Activated CD8-positive, alpha-beta memory T cell treated with anti-CD3 and anti-CD28 coated beads, Interleukin-2, amount 50 U/mL, for 1 hour (primary cell): Measurements from ENCODE around the gene SLC2A11.
"Not testable (repeated sequence)": the region's sequence is repeated elsewhere in the genome, so short reads cannot be mapped to it uniquely, and the experiment has no call there.

Source experiments
- DNase-seq: peaks from one replicate; pipeline ENCODE4 v3.0.0-alpha.2; 2020; ENCODE audit errors: extremely low read depth

The SLC2A11 gene

DNA sequence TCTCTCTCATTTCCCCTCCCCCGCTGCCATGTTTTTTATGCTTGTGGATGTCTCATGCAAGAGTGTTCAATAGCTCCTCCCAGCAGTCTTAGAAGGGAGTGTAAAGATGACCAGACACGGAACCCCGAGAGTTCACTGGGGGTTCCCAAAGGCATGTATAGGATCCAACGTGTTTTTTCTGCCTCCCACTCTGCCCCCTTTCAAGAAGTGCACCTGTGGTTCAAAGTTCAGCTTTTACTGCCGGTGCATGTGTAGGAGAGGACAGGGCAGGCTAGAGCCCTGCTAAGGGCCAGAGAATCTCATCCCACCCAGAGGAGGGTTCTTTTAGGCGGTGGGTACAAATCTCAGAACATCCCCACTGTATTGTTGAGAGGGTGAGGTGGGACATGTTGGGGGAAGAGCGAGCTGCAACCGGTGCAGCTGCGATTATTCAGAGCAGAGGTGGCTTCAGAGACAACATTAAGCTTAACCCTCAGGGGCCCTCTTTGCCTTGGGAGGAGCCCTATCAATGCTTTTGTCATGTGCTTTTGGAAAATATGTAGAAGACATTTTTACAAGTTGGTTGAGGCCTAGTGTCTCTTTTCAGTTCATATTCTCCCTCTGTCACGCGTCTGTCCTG is 51.0 kb downstream of the SLC2A11 start:
- DNase-seq = no peak

DNA sequence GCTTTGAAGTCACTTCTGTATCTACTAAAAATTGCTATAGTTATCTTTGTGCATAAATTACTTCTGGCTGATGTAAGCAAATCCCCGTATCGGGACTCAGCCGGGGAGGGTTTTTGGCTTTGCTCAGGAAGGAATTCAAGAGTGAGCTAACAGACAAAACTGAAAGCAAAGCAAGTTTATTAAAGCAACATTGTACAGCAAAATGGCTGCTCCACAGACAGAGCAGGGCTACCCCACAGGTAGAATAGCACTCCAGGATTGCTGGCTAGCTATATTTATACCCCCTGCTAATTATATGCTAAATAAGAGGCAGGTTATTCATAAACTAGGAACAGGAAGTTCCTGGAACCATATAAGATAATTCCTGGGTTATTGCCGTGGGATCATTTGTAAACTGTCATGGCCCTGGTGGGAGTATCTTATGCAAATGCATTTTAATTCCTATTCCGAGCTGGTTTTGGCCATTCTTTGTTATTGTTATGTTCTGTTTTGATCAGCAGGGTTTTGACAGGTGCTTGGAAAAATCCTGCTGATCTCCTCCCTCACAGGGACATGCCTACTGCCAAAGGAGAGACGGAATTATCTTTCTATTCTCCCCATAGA is 51.7 kb downstream of the SLC2A11 start:
- DNase-seq = no peak

DNA sequence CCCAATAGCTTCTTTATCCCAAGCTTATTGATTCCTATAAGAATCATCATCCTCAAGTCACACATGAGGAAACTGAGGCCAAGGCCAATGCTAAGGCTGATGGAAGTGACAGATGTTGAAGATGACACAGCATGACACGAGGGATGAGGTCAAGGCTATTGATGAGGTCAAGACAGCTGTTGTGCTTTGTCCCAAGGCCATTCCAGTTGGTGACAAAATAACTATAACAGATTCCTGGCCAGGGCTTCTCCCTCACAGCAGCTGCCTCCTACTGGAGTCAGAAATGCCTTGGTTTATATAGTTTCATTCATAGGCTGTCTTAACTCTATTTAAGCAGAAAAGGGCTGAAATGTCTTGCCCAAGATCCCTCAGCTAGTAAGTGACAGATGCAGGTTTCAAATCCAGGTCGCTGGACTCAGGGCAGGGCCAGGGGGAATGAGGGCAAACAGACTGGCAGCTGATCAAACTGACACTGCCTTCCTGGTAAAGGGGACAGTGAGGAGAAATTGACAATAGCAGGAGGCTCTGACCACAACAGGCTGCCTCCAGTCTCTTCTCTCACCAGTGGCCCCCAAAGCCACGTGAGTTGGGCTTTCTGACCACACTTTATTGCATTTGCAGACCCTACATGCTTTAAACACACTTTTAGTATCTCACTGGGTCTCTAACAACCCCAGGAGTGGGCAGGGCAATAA is 53.0 kb downstream of the SLC2A11 start:
- no peak for DNase-seq

DNA sequence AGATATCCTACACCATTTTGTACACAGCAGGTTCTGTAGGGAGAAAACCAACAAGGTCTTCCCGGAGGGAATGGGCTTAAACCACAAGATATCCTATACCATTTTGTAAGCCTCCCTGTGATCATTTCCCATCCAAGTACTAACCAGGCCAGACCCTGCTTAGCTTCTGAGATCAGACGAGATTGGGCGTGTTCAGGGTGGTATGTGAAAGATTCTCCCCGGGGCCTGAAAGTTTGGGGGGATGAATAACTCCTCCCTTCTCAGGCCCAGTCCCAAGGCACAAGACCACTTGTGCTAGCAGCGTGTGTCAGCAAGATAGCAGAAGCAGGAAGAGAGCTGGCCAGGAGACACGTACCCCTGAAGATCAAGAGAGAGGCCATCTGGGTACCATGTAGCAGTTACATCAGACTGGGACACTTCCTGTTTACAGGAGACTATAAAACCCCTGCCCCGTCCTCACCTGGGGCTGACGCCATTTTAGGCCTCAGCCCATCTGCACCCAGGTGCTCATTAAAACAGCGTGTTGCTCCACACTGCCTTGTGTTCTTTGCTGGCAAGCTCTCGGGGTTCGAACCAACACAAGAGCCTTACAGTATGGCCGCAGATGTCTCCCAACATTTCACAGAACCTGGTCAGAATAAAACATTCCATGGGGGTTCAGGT is 53.8 kb downstream of the SLC2A11 start:
- no peak for DNase-seq

DNA sequence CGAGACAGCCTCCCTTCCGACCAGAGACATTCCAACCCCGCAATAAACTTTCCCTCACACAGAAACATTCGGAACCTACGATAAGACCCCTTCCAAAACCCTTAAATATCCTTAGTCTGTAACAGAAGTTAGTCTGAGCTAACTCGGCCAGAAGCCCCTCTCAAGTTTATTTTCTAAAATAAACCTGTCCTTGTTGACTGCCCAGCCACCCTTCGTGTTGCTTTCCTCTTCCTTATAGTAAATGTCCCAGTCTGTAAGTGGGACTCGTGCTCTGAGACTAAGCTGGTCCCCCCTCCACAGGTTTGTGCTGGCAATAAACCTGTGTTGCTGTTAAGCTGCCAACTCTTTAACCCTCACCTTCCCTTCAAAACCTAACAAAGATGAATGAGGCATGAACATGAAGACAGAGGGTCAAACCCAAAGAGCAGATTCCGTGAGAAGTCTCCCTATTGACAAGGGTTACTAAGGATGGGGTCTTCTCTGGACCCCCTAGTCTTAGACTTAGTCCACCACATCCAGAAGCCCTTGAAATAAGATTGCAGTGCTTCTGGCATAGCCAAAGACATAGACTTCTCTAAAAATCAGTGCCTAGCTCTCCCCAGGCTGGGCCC is 54.7 kb downstream of the SLC2A11 start:
- no peak for DNase-seq

DNA sequence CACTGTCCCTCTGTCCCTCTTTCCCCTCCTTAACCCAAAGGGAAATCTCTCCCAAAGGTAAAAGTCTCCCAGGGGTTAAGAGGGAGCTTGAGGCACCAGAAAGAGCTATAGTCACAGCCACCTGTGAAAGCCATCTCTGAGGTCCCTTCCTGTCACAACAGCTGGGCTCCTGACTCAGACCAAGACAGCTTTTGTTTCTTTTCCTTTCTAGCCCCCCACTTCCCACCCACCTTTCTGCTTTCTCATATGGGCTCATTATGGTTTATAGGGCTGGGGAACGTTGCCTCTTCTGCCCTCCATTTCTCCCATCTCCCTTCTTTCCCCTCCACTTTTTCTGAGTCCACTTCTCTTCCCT is 55.6 kb downstream of the SLC2A11 start:
- no peak for DNase-seq

DNA sequence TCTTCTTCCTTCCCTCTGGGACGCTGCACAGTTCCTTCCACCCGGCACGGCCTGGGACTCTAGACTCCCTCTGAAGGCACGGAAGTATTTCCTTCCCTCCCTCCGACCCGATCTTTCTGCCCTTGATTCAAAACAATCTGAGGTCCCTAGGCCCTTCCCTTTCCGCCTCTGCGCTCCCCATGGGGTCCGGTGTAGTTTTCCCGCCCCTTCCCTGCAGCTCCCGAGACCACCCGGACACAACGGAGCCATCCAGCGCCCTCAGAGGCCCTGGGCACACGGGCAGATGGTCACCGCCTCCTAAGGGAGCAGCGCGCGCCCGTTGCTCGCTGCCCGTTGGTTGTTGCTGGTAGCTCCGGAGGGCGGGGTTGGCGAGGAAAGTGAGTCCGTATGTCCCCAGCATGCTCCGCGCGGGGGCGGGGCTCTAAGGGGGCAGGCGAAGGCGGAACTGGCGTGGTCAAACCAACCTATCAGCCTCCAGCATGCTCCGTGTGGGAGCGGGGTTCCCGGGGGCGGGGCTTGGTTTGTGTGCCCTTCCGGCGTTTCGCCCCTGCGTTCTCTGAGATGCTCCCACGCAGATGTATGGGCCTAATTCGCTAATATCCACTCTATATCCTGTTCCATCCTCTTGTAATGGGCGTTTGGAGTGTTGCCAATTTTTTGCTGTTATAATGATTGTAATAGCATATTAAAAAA is 56.1 kb downstream of the SLC2A11 start:
- peak; percentile 93 for DNase-seq

DNA sequence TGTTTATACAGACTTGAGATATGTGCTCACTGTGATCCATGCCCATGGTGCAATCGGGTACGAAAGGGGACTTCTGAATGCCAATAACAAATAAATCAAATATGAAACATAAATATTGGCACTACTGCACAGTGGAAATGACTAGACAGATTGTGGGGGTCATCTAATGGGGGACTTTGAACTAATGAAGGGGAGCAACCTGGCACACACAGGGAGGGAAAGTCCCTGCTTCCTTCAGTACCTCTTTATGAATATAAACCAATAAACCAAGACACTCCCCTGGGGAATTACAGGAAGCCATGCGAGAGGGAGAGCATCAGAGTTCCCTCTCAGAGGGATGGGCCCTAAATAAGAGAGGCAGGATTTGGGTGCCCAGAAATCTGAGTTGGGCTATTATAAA is 57.6 kb downstream of the SLC2A11 start:
- DNase-seq = no peak

DNA sequence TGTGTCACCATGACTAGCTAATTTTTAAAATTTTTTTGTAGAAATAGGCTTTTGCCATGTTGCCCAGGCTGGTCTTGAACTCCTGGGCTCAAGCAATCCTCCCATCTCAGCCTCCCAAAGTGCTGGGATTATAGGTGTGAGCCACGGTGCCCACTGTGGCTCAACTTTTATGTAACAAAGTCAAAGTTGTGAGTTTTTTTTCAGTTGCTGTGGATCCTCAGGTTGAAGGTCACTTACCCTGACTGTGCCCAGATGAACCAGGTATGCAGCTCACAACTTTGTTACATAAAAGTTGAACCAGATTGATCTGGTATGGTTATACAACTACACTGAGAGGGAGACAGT is 62.6 kb downstream of the SLC2A11 start:
- not testable (repeated sequence) for DNase-seq

DNA sequence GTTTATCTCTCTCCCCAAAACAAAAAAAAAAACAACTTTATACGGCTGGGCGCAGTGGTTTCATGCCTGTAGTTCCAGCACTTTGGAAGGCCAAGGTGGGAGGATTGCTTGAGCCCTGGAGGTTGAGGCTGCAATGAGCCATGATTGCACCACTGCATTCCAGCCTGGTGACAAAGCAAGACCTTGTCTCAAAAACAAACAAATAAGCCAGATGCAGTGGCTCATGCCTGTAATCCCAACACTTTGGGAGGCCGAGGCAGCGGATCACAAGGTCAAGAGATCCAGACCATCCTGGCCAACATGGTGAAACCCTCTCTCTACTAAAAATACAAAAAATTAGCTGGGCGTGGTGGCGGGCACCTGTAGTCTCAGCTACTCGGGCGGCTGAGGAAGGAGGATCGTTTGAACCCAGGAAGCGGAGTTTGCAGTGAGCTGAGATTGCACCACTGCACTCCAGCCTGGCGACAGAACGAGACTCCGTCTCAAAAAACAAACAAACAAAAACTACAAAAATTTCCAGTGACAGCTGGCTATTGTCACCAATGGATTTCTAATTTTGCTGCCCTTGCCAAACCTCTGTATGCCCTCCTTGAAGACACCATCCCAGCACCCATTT is 64.0 kb downstream of the SLC2A11 start:
- not testable (repeated sequence) for DNase-seq

DNA sequence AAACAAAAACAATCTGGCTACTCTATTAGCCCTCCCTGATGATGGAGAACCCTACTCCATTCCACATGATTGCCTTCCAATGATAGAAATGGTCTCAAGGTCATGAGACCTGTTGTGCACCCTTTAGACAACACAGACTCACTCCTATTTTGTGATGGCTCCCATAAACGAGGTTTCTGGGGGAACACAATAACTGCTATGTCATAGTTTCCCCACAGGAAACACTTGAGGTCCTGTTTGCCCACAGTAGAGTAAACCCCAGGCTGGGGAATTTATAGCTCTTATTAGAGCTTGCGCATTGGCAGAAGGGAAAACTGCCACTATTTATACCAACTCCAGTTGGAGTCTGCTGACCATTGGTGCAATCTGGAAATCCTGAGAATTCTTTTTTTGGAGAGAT is 65.2 kb downstream of the SLC2A11 start:
- DNase-seq = no peak

DNA sequence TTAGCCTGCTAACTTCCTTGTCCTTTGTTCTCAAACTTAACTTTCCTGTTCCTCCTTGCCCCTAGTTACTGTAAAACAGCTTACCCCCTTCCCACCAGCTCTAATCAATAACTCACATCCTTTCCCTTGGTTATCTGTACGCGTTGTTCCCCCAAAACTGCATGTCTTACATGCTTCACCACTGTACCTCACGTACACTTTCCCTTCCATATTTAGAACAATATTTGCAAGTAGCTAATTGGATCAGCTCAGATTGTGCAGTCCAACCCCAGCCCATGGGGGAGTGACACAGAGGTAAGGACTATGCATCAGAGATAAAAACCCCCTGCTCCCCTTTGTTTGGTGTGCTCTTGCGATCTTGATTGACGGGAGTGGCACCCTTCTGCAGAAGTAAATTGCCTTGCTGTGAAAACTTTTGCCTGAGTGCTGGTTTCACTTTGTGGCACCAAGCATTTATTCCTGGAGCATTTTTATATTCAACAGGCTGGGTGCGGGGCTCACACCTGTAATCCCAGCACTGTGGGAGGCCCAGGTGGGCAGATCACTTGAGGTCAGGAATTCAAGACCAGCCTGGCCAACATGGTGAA is 67.4 kb downstream of the SLC2A11 start:
- no peak for DNase-seq

DNA sequence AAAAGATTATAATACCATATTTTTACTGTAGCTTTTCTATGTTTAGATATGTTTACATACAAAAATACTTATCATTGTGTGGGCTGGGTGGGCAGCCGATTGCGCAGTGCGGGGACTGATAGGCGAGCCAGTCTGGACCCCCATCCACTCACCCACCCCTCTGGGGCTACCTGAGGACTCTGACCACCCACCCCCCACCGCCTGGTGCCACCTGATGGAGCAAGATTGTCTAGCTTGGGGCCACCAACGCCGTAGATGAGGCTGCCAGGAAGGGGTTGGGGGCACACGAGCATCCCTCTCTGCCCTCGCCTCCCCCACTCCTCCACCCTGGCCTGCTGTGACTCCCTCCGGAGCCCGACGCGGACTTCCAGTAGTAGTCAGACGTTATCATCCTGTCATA is 68.9 kb downstream of the SLC2A11 start:
- DNase-seq = no peak
